HG03378 (cell line): ENCODE data around the gene CCDC169.
A peak's percentile ranks its signal among the peaks of the same experiment; 100 is the strongest.
"Not testable (repeated sequence)": the region's sequence is repeated elsewhere in the genome, so short reads cannot be mapped to it uniquely, and the experiment has no call there.

Experiments
- ATAC-seq: cut with Tn5 transposase; IDR thresholded peaks from one replicate; pipeline ENCODE4 v1.9.1; 2021; ENCODE audit warnings: mild to moderate bottlenecking, moderate library complexity; ENCODE audit not compliant: unreplicated experiment

Gene CCDC169

GRCh38 chr13:36297366-36298338, at the start of gene CCDC169:
CCDC169 (minus strand) TSS chr13:36297814; CDS start chr13:36297719, 95 bp downstream.
- ATAC-seq = peak; percentile 55

DNA sequence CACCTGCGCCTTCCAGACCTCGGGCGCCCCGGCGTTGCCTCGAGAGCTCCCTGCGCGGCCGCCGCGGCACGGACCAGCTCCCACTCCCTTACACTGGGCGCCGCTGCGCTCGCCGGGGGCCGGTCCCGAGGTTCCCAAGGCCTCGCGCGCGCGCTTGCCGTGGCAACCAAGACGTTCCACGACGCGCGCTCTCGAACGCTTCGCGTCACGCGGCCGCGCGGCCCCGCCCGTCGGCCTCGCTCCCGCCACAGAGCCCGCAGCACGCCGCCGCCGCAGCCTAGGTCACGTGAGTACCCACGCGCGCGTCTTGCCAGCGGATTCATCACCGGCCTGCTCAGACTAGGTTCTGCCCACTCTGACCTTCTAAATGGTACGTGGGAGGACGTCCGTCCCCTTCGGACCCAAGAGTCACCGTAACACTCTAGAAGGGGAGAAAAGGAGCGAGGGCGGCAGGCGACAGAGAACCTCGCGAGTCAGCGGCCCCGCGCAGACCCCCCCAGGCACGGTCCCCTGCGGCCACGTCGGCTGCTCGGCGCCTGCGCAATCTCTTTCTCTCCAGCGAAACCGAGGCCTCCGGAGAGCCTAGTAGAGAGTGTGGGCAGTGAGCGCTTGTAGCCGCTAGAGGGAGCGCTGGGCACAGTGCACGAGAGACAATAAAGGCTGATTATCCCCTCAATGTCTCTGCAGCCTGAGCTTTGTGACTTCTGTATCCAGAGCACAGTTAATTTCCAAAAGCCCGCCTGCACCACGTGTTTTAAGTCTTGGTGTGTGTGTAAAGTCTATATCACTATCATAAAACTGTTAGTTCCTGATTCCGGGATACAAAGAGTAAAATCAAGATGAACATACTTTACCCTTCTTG, 48.8 kb upstream of the CCDC169 start, which contains the start of gene SPART:
SPART (minus strand) TSS at position 173 of the 862 bp plus-strand sequence. CDS start 10,564 bp downstream, outside the sequence.
- peak; percentile 98 for ATAC-seq

- peak; percentile 35 for ATAC-seq
Measured at GRCh38 chr13:36345438-36346221, 48.0 kb upstream of the CCDC169 start.

DNA sequence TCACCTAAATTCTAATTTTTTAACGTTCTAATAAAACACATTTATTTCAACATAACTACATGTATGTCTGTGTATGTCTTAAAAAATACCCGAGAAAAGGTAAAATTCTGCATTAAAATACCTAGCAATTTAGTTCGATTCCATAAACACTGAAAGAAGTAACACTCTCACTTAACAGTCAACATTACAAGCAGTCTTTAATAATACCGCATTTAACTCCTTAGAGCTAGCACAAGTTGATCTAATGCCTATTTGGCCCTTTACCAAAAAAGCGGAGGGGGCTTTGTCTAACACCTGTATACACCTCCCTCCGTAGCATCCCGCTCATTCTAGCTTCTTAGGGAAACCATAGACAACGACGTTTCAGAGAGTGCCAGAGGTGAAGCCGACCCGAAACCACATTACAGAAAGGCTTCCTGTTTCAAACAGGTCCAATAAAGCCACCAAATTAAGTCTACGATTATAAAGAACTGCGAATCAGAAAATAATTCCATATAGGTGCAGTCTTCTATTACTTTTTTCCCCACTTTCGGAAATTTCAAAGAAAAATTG, 47.3 kb upstream of the CCDC169 start:
- ATAC-seq = peak; percentile 14

GRCh38 chr13:36344173-36344572, 46.6 kb upstream of the CCDC169 start:
- no peak for ATAC-seq

DNA sequence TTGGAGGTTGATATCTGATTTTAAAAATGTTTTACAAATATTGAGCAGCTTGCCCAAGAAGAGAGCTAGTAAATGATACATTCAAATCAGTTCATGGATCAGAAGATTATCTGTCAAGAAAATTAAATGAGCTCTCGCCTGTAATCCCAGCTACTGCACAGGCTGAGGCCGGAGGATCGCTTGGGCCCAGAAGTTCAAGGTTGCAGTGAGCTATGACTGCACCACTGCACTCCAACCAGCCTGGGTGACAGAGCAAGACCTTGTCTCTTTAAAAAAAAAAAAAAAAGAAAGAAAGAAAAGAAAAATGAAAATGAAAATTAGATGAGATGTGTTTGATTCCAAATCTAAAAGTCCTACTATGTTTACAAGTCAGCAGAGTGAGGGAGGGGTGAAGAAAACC, 46.2 kb upstream of the CCDC169 start:
- ATAC-seq = no peak

DNA sequence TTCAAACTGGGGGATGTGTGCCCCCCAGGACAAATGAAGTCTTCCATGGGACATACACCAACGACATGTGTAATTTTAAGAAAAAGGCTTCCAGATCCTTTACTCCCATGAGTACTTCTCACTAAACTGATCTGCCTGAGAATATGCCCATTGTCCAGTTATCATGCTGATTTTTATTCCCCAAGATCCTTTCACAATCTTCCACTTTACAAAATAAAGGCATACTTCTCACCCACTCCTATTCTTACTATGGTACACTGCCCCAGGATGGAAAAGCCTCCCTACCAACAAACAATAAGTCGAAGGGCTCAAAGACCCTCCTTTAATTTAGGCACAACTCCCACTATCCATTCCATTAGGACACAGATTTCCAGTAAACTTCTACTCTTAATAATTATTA, 45.1 kb upstream of the CCDC169 start:
- ATAC-seq = no peak

GRCh38 chr13:36341718-36342117, 44.1 kb upstream of the CCDC169 start:
- no peak for ATAC-seq

DNA sequence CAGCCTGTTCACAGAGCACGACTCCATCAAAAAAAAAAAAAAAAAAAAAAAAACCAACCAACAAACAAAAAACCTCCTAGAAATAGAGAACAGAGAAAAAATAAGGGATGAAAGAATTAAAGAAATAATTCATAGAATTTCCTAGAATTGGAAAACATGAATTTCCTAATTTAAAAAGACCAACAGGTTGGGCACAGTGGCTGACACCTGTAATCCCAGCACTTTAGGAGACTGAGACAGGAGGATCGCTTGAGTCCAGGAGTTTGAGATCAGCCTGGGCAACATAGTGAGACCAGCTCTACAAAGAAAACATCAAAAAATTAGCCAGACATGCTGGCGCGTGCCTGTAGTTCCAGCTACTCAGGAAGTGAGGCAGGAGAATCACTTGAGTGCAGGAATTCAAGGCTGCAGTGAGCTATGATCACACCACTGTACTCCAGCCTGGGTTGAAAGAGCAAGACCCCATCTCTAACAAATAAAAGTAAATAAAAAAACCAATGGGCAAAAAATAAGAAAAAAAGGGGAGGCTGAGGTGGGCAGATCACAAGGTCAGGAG, 42.1 kb upstream of the CCDC169 start:
- ATAC-seq = no peak

GRCh38 chr13:36337938-36338641, 40.5 kb upstream of the CCDC169 start:
- ATAC-seq = no peak

DNA sequence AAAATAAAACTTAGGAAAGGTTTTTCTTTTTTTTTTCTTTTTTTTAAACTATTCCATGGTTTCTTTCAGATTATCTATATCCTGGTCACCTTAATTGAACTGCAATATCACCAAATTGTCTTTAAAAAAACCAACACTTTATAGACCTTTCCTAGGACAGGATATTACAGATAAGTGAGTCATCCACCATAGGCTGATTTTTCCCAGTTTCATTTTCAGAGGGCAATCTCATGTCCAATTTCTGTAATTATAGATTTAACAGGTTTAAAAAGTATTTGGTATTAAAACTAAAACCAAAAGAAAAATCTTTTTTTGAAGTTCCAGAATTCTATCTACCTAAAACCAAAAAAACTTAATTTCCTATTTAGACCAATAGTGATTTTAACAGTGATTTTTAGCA, 35.4 kb upstream of the CCDC169 start:
- no peak for ATAC-seq

- not testable (repeated sequence) for ATAC-seq
Measured at GRCh38 chr13:36332255-36332654, 34.6 kb upstream of the CCDC169 start.

DNA sequence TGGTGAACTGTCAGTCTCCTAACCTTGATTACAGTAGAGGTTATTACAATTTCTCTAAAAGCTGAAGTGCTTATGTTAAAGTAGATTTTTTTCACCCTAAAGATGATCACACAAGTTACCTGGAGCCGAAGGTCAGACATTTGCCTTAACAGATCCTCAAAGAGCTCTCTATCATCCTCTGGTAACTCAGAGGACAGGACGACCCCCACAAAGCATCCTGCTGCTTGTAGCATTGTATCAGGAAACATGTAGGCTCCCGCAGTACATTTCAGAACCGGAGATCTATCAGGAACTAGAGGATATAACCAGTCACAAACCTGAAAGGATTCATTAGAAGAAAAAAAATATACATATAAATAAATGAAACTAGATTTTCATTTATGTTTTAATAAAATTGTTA, 33.7 kb upstream of the CCDC169 start:
- ATAC-seq = no peak

DNA sequence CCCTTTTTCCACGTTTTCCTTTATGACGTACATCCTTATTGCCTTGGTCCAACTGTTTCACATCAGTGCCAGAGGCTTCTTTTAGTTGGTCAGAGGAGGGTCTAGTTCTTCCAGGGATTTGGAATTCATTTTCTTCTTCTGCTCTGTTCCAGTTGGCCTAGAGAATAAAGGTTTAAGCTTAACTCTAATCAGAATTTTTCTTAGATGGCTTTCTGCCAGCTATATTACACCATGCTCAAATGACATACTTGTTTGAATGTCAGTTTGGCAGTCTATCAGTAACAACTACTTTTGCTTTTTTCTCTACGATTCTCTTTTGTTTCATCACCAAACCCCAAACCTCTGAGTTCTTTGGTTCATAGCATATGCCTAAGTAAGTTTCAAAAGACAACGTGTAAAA, 31.7 kb upstream of the CCDC169 start:
- ATAC-seq = no peak

DNA sequence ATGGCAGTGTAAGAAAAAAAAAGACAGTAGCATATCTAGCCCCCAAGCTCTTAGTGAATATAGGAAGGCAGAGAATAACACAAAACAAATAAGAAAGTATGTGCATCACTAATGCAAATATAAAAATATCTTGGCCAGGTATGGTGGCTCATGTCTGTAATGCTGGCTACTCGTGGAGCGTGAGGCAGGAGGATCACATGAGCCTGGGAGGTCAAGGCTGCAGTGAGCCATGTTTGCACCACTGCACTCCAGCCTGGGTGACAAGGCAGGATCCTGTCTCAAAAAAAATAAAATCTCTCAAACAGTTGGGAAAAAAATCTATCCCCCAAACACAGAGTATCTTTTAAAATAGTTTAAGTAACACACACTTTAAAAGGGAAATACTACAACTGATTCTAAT, 31.2 kb upstream of the CCDC169 start:
- no peak for ATAC-seq

DNA sequence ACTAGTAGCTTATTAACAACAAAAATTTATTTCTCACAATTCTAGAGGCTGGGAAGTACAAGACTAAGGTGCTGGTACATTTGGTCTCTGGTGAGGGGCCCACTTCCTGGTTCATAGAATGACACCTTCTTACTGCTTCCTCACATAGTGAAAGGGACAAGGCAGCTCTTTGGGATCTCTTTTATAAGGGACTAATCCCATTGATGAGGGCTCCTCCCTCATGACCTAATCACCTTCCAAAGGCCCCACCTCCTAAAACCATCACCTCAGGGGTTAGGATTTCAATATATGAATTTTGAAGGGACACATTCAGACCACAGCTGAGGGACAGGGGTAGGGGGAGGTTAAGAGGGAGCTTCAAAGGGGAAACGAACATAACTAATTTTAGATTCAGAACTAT, 28.3 kb upstream of the CCDC169 start:
- no peak for ATAC-seq

DNA sequence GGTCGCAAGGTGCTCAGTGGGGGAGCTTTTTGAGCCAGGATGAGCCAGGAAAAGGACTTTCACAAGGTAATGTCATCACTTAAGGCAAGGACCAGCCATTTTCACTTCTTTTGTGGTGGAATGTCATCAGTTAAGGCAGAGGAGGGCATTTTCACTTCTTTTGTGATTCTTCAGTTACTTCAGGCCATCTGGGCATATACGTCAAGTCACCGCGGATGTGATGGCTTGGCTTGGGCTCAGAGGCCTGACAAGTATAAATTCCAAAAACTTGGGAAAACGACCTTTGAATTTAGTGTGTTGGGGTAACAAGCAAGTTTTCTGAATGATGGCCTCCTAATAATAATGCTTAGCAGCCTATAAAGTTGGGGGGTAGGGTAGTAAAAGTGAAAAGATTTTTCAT, 27.3 kb upstream of the CCDC169 start:
- ATAC-seq = not testable (repeated sequence)

DNA sequence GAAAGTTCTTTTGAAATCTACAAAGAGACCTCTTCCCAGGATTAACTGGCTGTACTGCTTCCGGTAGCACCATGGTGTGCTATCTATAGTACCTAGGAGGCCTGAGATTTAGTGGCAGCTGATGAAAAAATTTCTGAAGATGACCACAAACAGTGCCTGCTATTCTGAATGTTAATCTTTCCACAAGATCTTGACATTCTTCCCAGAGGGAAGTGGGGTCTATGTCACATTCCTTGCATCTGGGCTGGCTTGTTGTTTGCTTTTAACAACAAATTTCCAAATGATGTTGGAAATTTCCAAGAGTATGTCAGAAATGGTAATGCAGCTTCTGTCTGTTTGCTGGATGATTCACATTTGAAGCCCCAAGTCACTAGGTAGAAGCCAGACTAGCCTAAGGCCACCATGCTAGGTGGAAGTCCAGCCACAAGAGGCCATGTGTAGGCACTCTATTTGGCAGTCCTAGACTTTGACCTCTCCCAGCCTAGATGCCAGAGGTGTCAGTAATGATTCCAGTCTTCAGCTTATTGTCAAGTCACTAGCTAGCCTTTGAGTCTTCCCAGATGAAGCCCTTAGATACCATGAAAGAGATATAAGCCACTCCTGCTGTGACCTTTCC, 26.4 kb upstream of the CCDC169 start:
- no peak for ATAC-seq

DNA sequence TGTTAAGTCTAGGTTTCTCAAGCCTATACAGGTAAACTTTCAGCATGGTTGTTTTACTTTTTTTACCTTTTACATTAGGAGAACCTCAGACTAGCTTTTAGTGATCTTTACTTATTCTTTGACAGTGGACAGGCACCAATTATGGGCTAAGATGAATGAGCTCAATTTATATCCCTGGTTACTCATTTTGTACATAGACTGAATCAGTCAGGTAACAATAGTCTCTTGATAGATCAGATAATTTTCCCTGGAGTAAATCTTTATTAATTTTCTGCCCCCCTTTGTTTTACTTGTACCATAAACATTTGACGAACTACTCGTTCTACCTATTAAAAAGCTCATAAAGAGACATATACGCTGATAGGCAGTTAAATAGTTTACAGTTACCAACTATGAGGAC, 25.8 kb upstream of the CCDC169 start:
- no peak for ATAC-seq
